Endothelial cell of umbilical vein (primary cell): ENCODE measurements around the gene PTPRE. TPM values are rescaled to one million over a fixed set of nuclear protein-coding genes. Genes with fewer than 3 reads are reported as not detected.

Experiments used
- BruUV-seq: library from RNA; stranded (reverse); fragments of 400-500 nt; replicated peaks from 2 replicates; lab custom pipeline; 2021; lab: Mats Ljungman, UMichigan
- CTCF ChIA-PET: fragments of 300-600, 350-600 bp; sonication (Branson Sonifier 250); formaldehyde crosslinking; loops from one replicate; lab custom pipeline; 2021; ENCODE audit warnings: antibody characterized with exemption, inconsistent platforms; lab: Charles Lee
- POLR2A ChIA-PET: fragments of 300-600, 350-600 bp; sonication (Branson Sonifier 250); formaldehyde crosslinking; loops from one replicate; lab custom pipeline; 2021; ENCODE audit warnings: antibody characterized with exemption, inconsistent platforms; lab: Charles Lee
- DNase-seq: peaks from one replicate; pipeline ENCODE4 v3.0.0-alpha.2; 2011; ENCODE audit warnings: low read depth, low spot score
- FAIRE-seq: peaks from 2 replicates; lab custom pipeline; 2011; peaks lifted over from hg19 to GRCh38; lab: Jason Lieb, UNC
- H2AFZ ChIP-seq: 2 replicates; pipeline ENCODE4 v1.6.0; 2012; ENCODE audit warnings: low read depth, low read length, control low read depth, inconsistent platforms
- H3K27ac ChIP-seq: 2 replicates; pipeline ENCODE4 v1.5.1; 2011; ENCODE audit warnings: low read depth, mild to moderate bottlenecking, control low read depth, low read length, moderate library complexity; ENCODE audit not compliant: insufficient read depth
- H3K27me3 ChIP-seq, 2 experiments: 2 replicates each; pipeline versions ENCODE4 v1.6.0 to v1.6.1; 2011; ENCODE audit warnings: low read length in 2 of 2, mixed read lengths in 1 of 2; ENCODE audit not compliant: control insufficient read depth in 2 of 2, insufficient read depth in 2 of 2
- H3K36me3 ChIP-seq, 2 experiments: 2 replicates in 1 of 2; 3 replicates in 1 of 2; pipeline ENCODE4 v1.5.1; 2011; ENCODE audit warnings: low read length in 2 of 2, mild to moderate bottlenecking in 1 of 2, moderate library complexity in 1 of 2; ENCODE audit not compliant: control insufficient read depth in 2 of 2, insufficient read depth in 2 of 2; ENCODE audit errors: extremely low read depth in 1 of 2
- H3K4me1 ChIP-seq: 3 replicates; pipeline ENCODE4 v1.5.1; 2011; ENCODE audit warnings: mild to moderate bottlenecking, low read length; ENCODE audit not compliant: control insufficient read depth, insufficient read depth; ENCODE audit errors: extremely low read depth
- H3K4me2 ChIP-seq: 2 replicates; pipeline ENCODE4 v1.6.1; 2011; ENCODE audit warnings: low read length, control low read depth, mixed read lengths; ENCODE audit not compliant: insufficient read depth
- H3K4me3 ChIP-seq, 3 experiments: fragments of 200-600 bp in 1 of 3; sonication (generic), shearing (Covaris generic) in 1 of 3; replicated peaks in 1 of 3; 2 replicates each; pipeline ENCODE4 v1.5.1; 2011 to 2016; ENCODE audit warnings: control low read depth in 3 of 3, low read length in 3 of 3, mild to moderate bottlenecking in 2 of 3, inconsistent platforms in 1 of 3, low read depth in 1 of 3, moderate library complexity in 1 of 3; ENCODE audit not compliant: insufficient read depth in 1 of 3
- H3K79me2 ChIP-seq: 2 replicates; pipeline ENCODE4 v1.6.0; 2012; ENCODE audit warnings: low read length, inconsistent platforms; ENCODE audit not compliant: control insufficient read depth, insufficient read depth
- H3K9ac ChIP-seq: replicated peaks from 2 replicates; pipeline ENCODE3; 2011; ENCODE audit warnings: low read length, control low read depth; ENCODE audit not compliant: insufficient read depth; ENCODE audit errors: extremely low read depth
- H3K9me1 ChIP-seq: replicated peaks from 3 replicates; pipeline ENCODE4 v1.6.0; 2011; ENCODE audit warnings: mild to moderate bottlenecking, low read length; ENCODE audit not compliant: control insufficient read depth, insufficient read depth; ENCODE audit errors: extremely low read depth
- H3K9me3 ChIP-seq: replicated peaks from 2 replicates; pipeline ENCODE4 v1.5.1; 2012; ENCODE audit warnings: low read length, inconsistent platforms; ENCODE audit not compliant: control insufficient read depth, insufficient read depth
- H4K20me1 ChIP-seq: replicated peaks from 2 replicates; pipeline ENCODE3; 2011; ENCODE audit warnings: mild to moderate bottlenecking, low read length; ENCODE audit not compliant: control insufficient read depth, insufficient read depth; ENCODE audit errors: extremely low read depth
- CTCF ChIP-seq, 2 donors: IDR thresholded peaks; 1 replicate in 1 of 2; 2 replicates in 1 of 2; pipeline ENCODE4 v1.5.1; 2011; ENCODE audit warnings: low read length in 2 of 2, mild to moderate bottlenecking in 2 of 2, moderate library complexity in 2 of 2, control low read depth in 1 of 2, inconsistent platforms in 1 of 2, low read depth in 1 of 2; ENCODE audit not compliant: insufficient read depth in 1 of 2; ENCODE audit errors: extremely low read depth in 1 of 2
- EZH2 ChIP-seq: IDR thresholded peaks from 2 replicates; pipeline ENCODE4 v1.6.1; 2012; ENCODE audit warnings: borderline replicate concordance, low read depth, mild to moderate bottlenecking, moderate library complexity, low read length, inconsistent platforms; ENCODE audit not compliant: severe bottlenecking
- FOS ChIP-seq: IDR thresholded peaks from 2 replicates; pipeline ENCODE4 v1.6.1; 2011; ENCODE audit warnings: mild to moderate bottlenecking, low read length, moderate library complexity, borderline replicate concordance; ENCODE audit not compliant: insufficient read depth
- GATA2 ChIP-seq: IDR thresholded peaks from 2 replicates; pipeline ENCODE4 v1.7.0; 2011; ENCODE audit warnings: low read depth, mild to moderate bottlenecking, moderate library complexity, mixed read lengths, low read length; ENCODE audit not compliant: insufficient read length, insufficient read depth
- JUN ChIP-seq: IDR thresholded peaks from 2 replicates; pipeline ENCODE4 v1.6.1; 2011; ENCODE audit warnings: borderline replicate concordance, low read depth; ENCODE audit not compliant: insufficient read length, insufficient read depth
- MAX ChIP-seq: IDR thresholded peaks from 2 replicates; pipeline ENCODE4 v1.6.1; 2011; ENCODE audit not compliant: insufficient read depth, insufficient read length
- MYC ChIP-seq: IDR thresholded peaks from one replicate; pipeline ENCODE4 v1.6.1; 2011; ENCODE audit warnings: mild to moderate bottlenecking, low read depth, low read length
- POLR2A ChIP-seq: IDR thresholded peaks from 2 replicates; pipeline ENCODE4 v1.6.1; 2012; ENCODE audit warnings: low read depth, mild to moderate bottlenecking, control low read depth, low read length
- POLR2AphosphoS5 ChIP-seq: IDR thresholded peaks from 2 replicates; pipeline ENCODE4 v1.6.1; 2012; ENCODE audit warnings: low read depth, mild to moderate bottlenecking, control low read depth, low read length, moderate library complexity; ENCODE audit not compliant: insufficient read depth
- dilution Hi-C: fragments of 300-500 bp; cut with MboI; formaldehyde crosslinking; loops from one replicate; pipeline ENCODE4 v1.15.0; 2019; ENCODE audit warnings: low sequenced_read_pairs; ENCODE audit not compliant: extremely low pct_ligation_motif_present
- intact Hi-C: fragments of 100-400 bp; cut with micrococcal nuclease; formaldehyde crosslinking; loops from one replicate; pipeline ENCODE4 v1.10.0; 2022
- polyA plus RNA-seq, 4 experiments: library from polyadenylated mRNA; depleted of rRNA in 3 of 4; stranded (reverse) in 3 of 4; unstranded in 1 of 4; fragments of >200 nt; gene quantifications; 2 replicates each; pipeline versions ENCODE4 v1.2.1 to v1.2.3, GENCODE V29; 2011 to 2012; ENCODE audit warnings: missing spikeins in 1 of 4
- total RNA-seq: library from RNA; stranded (reverse); gene quantifications from 2 replicates; pipeline ENCODE4 v1.2.3, GENCODE V29; 2021

The PTPRE gene
- total and polyA plus RNA-seq, 2 donors (not counting 3 experiments of a cell fraction or from before 2014, with no cell fraction given) = 37.3 to 116 TPM

- no peak overlapping the region for H3K9ac ChIP-seq
Measured at GRCh38 chr10:127920306-127921074, 13.6 kb downstream of the PTPRE start.

More at GRCh38 chr10:127920306-127921074, 13.6 kb downstream of the PTPRE start:
- Histone ChIP-seq H4K20me1 (no peaks in the 10 kb centered on the region), H3K27ac (peak overlapping the region; percentile 31), H3K4me2 (peak overlapping the region; percentile 2), H3K4me1 (peaks cover 57% of the 10 kb centered on the region), H2AFZ (no peak overlapping the region), H3K36me3 (peaks cover 0 to 5% of the 10 kb centered on the region in 2 experiments), H3K9me1 (no peaks in the 10 kb centered on the region), H3K4me3 (no peak overlapping the region), H3K9me3 (no peaks in the 10 kb centered on the region), H3K27me3 (no peaks in the 10 kb centered on the region), H3K79me2 (peaks cover 25% of the 10 kb centered on the region)
- ChIA-PET CTCF (interaction anchor here (1.1 to 10.3 kb wide), 5 partner anchors 13 to 90 kb away, joined by 3 to 68 read pairs (median 8); partner anchors contain the start of gene PTPRE), POLR2A (no interaction called here)
- no peak for TF ChIP-seq FOS
- TF ChIP-seq POLR2A = no peak
- no peak for TF ChIP-seq MAX
- TF ChIP-seq EZH2 = no peak
- TF ChIP-seq MYC = no peak
- TF ChIP-seq CTCF (IDR thresholded peaks at IDR 0.05; ENCODE audit: extremely low read depth in 1 of 2, insufficient read depth in 1 of 2, low read depth in 1 of 2, low read length in 2 of 2) = no peak
- TF ChIP-seq GATA2 = no peak
- no peak for TF ChIP-seq JUN
- no peak for TF ChIP-seq POLR2AphosphoS5
- DNase-seq (no peak), FAIRE-seq (no peak)
- intact Hi-C loops (no loop called here), dilution Hi-C loops (no loop called here)
- BruUV-seq = no TSS peak
